Measurements from ENCODE around the gene ARID3A.

DNA sequence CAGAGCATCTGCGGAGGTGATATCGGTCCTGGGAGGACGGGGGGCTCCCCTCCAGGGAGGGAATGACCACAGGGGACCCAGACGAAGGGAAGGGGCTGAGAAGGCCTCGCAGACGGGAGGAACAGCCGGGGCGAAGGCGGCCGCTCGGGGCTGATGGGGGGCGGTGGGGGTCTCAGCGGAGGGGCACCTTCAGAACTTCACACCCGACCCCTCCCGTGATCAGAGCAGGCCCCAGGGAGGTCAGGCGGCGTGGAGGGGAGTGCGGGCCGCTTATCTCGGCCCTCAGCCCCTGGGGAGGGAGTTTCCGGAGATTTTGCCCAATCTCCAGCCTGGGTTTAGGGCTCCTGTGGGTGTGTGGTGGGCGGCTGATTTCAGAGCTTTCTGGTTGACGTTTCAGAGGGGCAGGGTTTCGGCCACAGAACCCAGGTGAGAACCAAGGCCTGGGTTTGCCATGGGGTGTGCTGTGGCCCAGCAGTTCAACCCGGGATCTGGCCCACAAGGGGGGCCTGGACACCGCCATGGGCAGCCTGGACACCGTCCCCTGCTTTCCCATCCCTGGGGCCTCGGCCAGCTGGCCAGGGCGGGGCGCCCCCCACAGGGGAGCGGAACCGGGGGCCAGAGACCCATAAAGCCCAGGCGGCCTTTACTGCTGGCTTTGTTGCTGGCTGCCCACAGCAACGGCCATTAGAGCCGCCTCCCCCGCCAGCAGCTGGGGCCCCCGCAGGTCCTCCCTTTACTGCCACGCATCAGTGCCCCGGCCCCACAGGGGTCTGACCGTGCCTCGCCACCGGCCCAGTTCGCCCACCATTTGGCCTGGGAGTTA, 29.0 kb downstream of the ARID3A start:
- TF ChIP-seq, protein P1, sequence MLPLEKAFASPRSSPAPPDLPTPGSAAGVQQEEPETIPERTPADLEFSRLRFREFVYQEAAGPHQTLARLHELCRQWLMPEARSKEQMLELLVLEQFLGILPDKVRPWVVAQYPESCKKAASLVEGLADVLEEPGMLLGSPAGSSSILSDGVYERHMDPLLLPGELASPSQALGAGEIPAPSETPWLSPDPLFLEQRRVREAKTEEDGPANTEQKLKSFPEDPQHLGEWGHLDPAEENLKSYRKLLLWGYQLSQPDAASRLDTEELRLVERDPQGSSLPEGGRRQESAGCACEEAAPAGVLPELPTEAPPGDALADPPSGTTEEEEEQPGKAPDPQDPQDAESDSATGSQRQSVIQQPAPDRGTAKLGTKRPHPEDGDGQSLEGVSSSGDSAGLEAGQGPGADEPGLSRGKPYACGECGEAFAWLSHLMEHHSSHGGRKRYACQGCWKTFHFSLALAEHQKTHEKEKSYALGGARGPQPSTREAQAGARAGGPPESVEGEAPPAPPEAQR (CRISPR knock-in tag; IDR thresholded peaks at IDR 0.05): no peak
- TF ChIP-seq, protein P2, sequence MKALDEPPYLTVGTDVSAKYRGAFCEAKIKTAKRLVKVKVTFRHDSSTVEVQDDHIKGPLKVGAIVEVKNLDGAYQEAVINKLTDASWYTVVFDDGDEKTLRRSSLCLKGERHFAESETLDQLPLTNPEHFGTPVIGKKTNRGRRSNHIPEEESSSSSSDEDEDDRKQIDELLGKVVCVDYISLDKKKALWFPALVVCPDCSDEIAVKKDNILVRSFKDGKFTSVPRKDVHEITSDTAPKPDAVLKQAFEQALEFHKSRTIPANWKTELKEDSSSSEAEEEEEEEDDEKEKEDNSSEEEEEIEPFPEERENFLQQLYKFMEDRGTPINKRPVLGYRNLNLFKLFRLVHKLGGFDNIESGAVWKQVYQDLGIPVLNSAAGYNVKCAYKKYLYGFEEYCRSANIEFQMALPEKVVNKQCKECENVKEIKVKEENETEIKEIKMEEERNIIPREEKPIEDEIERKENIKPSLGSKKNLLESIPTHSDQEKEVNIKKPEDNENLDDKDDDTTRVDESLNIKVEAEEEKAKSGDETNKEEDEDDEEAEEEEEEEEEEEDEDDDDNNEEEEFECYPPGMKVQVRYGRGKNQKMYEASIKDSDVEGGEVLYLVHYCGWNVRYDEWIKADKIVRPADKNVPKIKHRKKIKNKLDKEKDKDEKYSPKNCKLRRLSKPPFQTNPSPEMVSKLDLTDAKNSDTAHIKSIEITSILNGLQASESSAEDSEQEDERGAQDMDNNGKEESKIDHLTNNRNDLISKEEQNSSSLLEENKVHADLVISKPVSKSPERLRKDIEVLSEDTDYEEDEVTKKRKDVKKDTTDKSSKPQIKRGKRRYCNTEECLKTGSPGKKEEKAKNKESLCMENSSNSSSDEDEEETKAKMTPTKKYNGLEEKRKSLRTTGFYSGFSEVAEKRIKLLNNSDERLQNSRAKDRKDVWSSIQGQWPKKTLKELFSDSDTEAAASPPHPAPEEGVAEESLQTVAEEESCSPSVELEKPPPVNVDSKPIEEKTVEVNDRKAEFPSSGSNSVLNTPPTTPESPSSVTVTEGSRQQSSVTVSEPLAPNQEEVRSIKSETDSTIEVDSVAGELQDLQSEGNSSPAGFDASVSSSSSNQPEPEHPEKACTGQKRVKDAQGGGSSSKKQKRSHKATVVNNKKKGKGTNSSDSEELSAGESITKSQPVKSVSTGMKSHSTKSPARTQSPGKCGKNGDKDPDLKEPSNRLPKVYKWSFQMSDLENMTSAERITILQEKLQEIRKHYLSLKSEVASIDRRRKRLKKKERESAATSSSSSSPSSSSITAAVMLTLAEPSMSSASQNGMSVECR (CRISPR knock-in tag; IDR thresholded peaks at IDR 0.05; ENCODE audit: borderline replicate concordance): no peak
- TF ChIP-seq, protein P3, sequence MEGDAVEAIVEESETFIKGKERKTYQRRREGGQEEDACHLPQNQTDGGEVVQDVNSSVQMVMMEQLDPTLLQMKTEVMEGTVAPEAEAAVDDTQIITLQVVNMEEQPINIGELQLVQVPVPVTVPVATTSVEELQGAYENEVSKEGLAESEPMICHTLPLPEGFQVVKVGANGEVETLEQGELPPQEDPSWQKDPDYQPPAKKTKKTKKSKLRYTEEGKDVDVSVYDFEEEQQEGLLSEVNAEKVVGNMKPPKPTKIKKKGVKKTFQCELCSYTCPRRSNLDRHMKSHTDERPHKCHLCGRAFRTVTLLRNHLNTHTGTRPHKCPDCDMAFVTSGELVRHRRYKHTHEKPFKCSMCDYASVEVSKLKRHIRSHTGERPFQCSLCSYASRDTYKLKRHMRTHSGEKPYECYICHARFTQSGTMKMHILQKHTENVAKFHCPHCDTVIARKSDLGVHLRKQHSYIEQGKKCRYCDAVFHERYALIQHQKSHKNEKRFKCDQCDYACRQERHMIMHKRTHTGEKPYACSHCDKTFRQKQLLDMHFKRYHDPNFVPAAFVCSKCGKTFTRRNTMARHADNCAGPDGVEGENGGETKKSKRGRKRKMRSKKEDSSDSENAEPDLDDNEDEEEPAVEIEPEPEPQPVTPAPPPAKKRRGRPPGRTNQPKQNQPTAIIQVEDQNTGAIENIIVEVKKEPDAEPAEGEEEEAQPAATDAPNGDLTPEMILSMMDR (IDR thresholded peaks at IDR 0.05): no peak
- TF ChIP-seq, protein P4, sequence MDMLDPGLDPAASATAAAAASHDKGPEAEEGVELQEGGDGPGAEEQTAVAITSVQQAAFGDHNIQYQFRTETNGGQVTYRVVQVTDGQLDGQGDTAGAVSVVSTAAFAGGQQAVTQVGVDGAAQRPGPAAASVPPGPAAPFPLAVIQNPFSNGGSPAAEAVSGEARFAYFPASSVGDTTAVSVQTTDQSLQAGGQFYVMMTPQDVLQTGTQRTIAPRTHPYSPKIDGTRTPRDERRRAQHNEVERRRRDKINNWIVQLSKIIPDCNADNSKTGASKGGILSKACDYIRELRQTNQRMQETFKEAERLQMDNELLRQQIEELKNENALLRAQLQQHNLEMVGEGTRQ (CRISPR knock-in tag; IDR thresholded peaks at IDR 0.05): no peak
- TF ChIP-seq NR2C2 (CRISPR knock-in tag; IDR thresholded peaks at IDR 0.05) (no peak), NFE2L1 (CRISPR knock-in tag; IDR thresholded peaks at IDR 0.05) (no peak), JUN (CRISPR knock-in tag; IDR thresholded peaks at IDR 0.05) (no peak), NFATC4 (CRISPR knock-in tag; IDR thresholded peaks at IDR 0.05) (no peak), IRF2 (CRISPR knock-in tag; IDR thresholded peaks at IDR 0.05; ENCODE audit: borderline replicate concordance, low read depth) (no peak), NR3C1 (CRISPR knock-in tag; conservative IDR thresholded peaks at IDR 0.05; ENCODE audit: low read depth) (no peak), KAT7 (CRISPR knock-in tag; IDR thresholded peaks at IDR 0.05; ENCODE audit: borderline replicate concordance) (no peak)
- TF ChIP-seq, protein P5, sequence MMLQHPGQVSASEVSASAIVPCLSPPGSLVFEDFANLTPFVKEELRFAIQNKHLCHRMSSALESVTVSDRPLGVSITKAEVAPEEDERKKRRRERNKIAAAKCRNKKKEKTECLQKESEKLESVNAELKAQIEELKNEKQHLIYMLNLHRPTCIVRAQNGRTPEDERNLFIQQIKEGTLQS (CRISPR knock-in tag; conservative IDR thresholded peaks at IDR 0.05): no peak
- TF ChIP-seq, protein P6, sequence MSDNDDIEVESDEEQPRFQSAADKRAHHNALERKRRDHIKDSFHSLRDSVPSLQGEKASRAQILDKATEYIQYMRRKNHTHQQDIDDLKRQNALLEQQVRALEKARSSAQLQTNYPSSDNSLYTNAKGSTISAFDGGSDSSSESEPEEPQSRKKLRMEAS (CRISPR knock-in tag; IDR thresholded peaks at IDR 0.05): no peak
- TF ChIP-seq, protein P7, sequence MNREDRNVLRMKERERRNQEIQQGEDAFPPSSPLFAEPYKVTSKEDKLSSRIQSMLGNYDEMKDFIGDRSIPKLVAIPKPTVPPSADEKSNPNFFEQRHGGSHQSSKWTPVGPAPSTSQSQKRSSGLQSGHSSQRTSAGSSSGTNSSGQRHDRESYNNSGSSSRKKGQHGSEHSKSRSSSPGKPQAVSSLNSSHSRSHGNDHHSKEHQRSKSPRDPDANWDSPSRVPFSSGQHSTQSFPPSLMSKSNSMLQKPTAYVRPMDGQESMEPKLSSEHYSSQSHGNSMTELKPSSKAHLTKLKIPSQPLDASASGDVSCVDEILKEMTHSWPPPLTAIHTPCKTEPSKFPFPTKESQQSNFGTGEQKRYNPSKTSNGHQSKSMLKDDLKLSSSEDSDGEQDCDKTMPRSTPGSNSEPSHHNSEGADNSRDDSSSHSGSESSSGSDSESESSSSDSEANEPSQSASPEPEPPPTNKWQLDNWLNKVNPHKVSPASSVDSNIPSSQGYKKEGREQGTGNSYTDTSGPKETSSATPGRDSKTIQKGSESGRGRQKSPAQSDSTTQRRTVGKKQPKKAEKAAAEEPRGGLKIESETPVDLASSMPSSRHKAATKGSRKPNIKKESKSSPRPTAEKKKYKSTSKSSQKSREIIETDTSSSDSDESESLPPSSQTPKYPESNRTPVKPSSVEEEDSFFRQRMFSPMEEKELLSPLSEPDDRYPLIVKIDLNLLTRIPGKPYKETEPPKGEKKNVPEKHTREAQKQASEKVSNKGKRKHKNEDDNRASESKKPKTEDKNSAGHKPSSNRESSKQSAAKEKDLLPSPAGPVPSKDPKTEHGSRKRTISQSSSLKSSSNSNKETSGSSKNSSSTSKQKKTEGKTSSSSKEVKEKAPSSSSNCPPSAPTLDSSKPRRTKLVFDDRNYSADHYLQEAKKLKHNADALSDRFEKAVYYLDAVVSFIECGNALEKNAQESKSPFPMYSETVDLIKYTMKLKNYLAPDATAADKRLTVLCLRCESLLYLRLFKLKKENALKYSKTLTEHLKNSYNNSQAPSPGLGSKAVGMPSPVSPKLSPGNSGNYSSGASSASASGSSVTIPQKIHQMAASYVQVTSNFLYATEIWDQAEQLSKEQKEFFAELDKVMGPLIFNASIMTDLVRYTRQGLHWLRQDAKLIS (CRISPR knock-in tag; IDR thresholded peaks at IDR 0.05; ENCODE audit: borderline replicate concordance): no peak

Data from WTC11 (cell line).